Dendritic cell treated with granulocyte-macrophage colony-stimulating factor and Interleukin-4, amounts not matched to agents 40 ng/mL and 50 ng/mL, for 4 days (primary cell): Measurements from ENCODE around the gene MYBPC3.

Experiments used
- H3K27ac Mint-ChIP-seq: one replicate; pipeline ENCODE4 v1.8.0; 2022; ENCODE audit warnings: mild to moderate bottlenecking, mixed read lengths
- H3K27me3 Mint-ChIP-seq: one replicate; pipeline ENCODE4 v1.8.0; 2022; ENCODE audit warnings: mild to moderate bottlenecking, mixed read lengths
- H3K36me3 Mint-ChIP-seq: one replicate; pipeline ENCODE4 v1.8.0; 2022; ENCODE audit warnings: low read depth, mixed read lengths
- H3K4me1 Mint-ChIP-seq: one replicate; pipeline ENCODE4 v1.8.0; 2022; ENCODE audit warnings: low read depth, mixed read lengths
- H3K4me3 Mint-ChIP-seq: one replicate; pipeline ENCODE4 v1.8.0; 2022; ENCODE audit warnings: mild to moderate bottlenecking, moderate library complexity, mixed read lengths
- H3K9me3 Mint-ChIP-seq: one replicate; pipeline ENCODE4 v1.8.0; 2022; ENCODE audit warnings: mixed read lengths
- intact Hi-C: fragments of 100-400 bp; cut with micrococcal nuclease; formaldehyde crosslinking; loops from one replicate; pipeline ENCODE4 v1.15.0; 2022

The MYBPC3 gene

GRCh38 chr11:47284151-47284550 lies 68.4 kb downstream of the MYBPC3 start:
- H3K27me3 Mint-ChIP-seq: no peaks in the 10 kb centered on the region
- intact Hi-C loops: no loop called here
- no peaks in the 10 kb centered on the region for H3K9me3 Mint-ChIP-seq
- H3K4me1 Mint-ChIP-seq: no peaks in the 10 kb centered on the region
- peaks cover 100% of the 10 kb centered on the region for H3K36me3 Mint-ChIP-seq
- H3K27ac Mint-ChIP-seq: no peak overlapping the region
- H3K4me3 Mint-ChIP-seq: no peak overlapping the region

- Mint-ChIP-seq H3K9me3 (no peaks in the 10 kb centered on the region), H3K4me1 (no peaks in the 10 kb centered on the region), H3K27me3 (no peaks in the 10 kb centered on the region), H3K27ac (no peak overlapping the region), H3K4me3 (no peak overlapping the region), H3K36me3 (peaks cover 100% of the 10 kb centered on the region)
- intact Hi-C loops: no loop called here
Observed at GRCh38 chr11:47282462-47282861, 70.0 kb downstream of the MYBPC3 start.
